ENCODE data around the gene MYLK2. TPM values are rescaled to one million over a fixed set of nuclear protein-coding genes. Genes with fewer than 3 reads are reported as not detected.

Gene MYLK2
- total and polyA plus RNA-seq, 10 of the 15 experiments (the other 5 are each of a cell fraction or from before 2014, with no cell fraction given) = 0.04 to 0.67 (median 0.18) TPM; not detected in 1

DNA sequence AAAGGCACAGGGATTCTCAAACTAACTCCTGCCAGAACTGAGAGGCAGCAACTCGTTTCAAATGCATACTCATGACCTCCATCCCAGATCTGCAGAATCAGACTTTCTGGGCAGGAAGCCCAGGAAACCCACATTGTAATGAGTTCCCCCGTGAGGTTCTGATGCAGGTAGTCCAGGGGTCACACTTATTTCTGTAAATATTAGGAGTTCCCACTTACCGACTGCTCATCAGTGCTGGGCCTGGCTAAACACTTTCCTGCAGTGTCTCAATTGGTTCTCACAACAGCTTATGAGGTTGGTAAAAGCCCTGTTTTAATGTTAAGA lies 39.6 kb downstream of the MYLK2 start:
- H3K9me3 ChIP-seq (replicated peaks; ENCODE audit: control insufficient read depth, insufficient read depth, low read length) = no peaks in the 10 kb centered on the region
- TF ChIP-seq HDAC2 (IDR thresholded peaks at IDR 0.05) = no peak
- no TSS peak for BruUV-seq (replicated peaks)
- no peak overlapping the region for H3K9ac ChIP-seq (ENCODE audit: control insufficient read depth, insufficient read depth, low read length)
- FAIRE-seq = no peak
- WGBS (ENCODE audit: insufficient coverage, insufficient replicate concordance, low lambda C conversion rate, missing lambda C conversion rate) = 23% methylated on average over 3 of the region's 3 CpGs
- peaks cover 0 to 9% of the 10 kb centered on the region in 2 experiments; a peak in 1 of 4 replicates for H3K27me3 ChIP-seq (replicated peaks in 1 of 2; ENCODE audit: control insufficient read depth in 2 of 2, insufficient read depth in 2 of 2, low read length in 1 of 2)
- 0 out of 2 replicates have a peak overlapping the region, but pooled peaks have one; percentile 10 for H3K4me2 ChIP-seq (ENCODE audit: control insufficient read depth, insufficient read depth)
- ChIA-PET POLR2A (interaction anchor here (0.6 to 0.7 kb wide), 2 partner anchors 9 to 235 kb away, joined by 4 to 5 read pairs; no protein-coding TSS in a partner anchor), CTCF (interaction anchor here (1.0 to 13.1 kb wide), 6 partner anchors 9 to 196 kb away, joined by 3 to 307 read pairs (median 3); partner anchors contain the start of gene PDRG1), SMC1A (ENCODE audit: uncharacterized antibody, unreplicated experiment) (interaction anchor here (0.6 to 3.0 kb wide), 6 partner anchors 10 to 427 kb away, joined by 3 to 27 read pairs (median 4); partner anchors contain the start of gene PDRG1), RAD21 (ENCODE audit: unreplicated experiment) (interaction anchor here (1.0 to 1.2 kb wide), 3 partner anchors 10 to 93 kb away, joined by 3 to 15 read pairs (median 6); partner anchors contain the start of gene PDRG1)
- DNase-seq (ENCODE audit: low read depth, low spot score) = no peak
- H3K4me3 ChIP-seq = no peak overlapping the region
- peaks cover 10% of the 10 kb centered on the region for H3K4me1 ChIP-seq (ENCODE audit: control insufficient read depth, insufficient read depth, low read length)
- H4K20me1 ChIP-seq (ENCODE audit: control insufficient read depth, insufficient read depth) = no peaks in the 10 kb centered on the region
- H2AFZ ChIP-seq (ENCODE audit: control insufficient read depth, low read depth, low read length) = no peak overlapping the region
- H3K36me3 ChIP-seq (ENCODE audit: control insufficient read depth in 2 of 2, insufficient read depth in 2 of 2, low read length in 1 of 2) = no peaks in the 10 kb centered on the region
- intact Hi-C loops (cut with micrococcal nuclease; ENCODE audit: unreplicated experiment) = no loop called here
- no peak overlapping the region for H3K27ac ChIP-seq (ENCODE audit: control insufficient read depth, insufficient read depth)
- ATAC-seq = no peak
- in situ Hi-C loops (cut with MboI) = loop anchor here (5.0 to 10.0 kb wide), 2 partner anchors 94 to 236 kb away; partner anchors contain the start of gene PDRG1
- no peaks in the 10 kb centered on the region for H3K79me2 ChIP-seq (ENCODE audit: control insufficient read depth, insufficient read depth, low read length)

DNA sequence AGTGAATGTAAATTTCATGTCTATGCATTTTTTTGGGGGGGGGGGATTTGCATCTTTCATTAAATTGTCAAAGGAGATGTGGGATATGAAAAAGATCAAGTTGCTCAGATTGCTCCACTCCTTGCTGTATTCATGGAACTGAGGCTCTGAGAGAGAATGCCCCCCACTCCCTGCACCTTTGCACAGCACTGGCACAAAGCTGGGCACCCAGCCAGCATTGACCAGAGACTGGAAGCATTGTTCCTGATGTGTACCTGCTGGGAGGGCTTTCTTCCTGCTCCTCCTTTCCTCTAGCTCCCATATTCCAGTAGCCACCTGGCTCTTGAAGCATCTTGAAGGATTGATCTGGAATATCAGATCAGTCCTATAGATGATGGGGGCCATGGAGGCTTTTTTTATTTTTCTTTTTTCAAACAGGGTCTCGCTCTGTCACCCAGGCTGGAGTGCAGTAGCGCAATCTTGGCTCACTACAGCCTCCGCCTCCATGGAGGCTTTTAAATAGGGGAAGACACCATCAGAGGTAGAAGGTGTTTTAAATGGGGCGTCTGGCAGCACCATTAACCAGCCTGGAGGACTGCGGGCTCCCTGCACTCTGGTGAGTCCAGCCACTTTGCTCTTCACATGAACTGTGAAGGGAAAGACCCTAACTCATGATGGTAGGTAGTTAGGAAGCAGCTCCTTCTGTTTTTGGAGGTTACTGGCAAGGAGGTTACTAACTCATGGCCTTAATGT lies 40.3 kb downstream of the MYLK2 start:
- Histone ChIP-seq H3K9me3 (replicated peaks; ENCODE audit: control insufficient read depth, insufficient read depth, low read length) (no peaks in the 10 kb centered on the region), H2AFZ (ENCODE audit: control insufficient read depth, low read depth, low read length) (no peak overlapping the region), H3K27me3 (replicated peaks in 1 of 2; ENCODE audit: control insufficient read depth in 2 of 2, insufficient read depth in 2 of 2, low read length in 1 of 2) (peaks cover 0 to 9% of the 10 kb centered on the region in 2 experiments; a peak in 1 of 4 replicates), H3K4me1 (ENCODE audit: control insufficient read depth, insufficient read depth, low read length) (peaks cover 10% of the 10 kb centered on the region), H3K9ac (ENCODE audit: control insufficient read depth, insufficient read depth, low read length) (no peak overlapping the region), H3K4me3 (no peak overlapping the region), H3K27ac (ENCODE audit: control insufficient read depth, insufficient read depth) (no peak overlapping the region), H3K36me3 (ENCODE audit: control insufficient read depth in 2 of 2, insufficient read depth in 2 of 2, low read length in 1 of 2) (no peaks in the 10 kb centered on the region), H3K79me2 (ENCODE audit: control insufficient read depth, insufficient read depth, low read length) (no peaks in the 10 kb centered on the region), H4K20me1 (ENCODE audit: control insufficient read depth, insufficient read depth) (no peaks in the 10 kb centered on the region), H3K4me2 (ENCODE audit: control insufficient read depth, insufficient read depth) (no peak overlapping the region)
- ATAC-seq (no peak), DNase-seq (ENCODE audit: low read depth, low spot score) (no peak), FAIRE-seq (no peak)
- intact Hi-C loops (cut with micrococcal nuclease; ENCODE audit: unreplicated experiment) = no loop called here
- BruUV-seq (replicated peaks) = no TSS peak
- WGBS (ENCODE audit: insufficient coverage, insufficient replicate concordance, low lambda C conversion rate, missing lambda C conversion rate) = 62% methylated on average over 5 of the region's 5 CpGs
- in situ Hi-C loops (cut with MboI) = loop anchor here (5.0 to 10.0 kb wide), 2 partner anchors 93 to 235 kb away; partner anchors contain the start of gene PDRG1
- ChIA-PET SMC1A (ENCODE audit: uncharacterized antibody, unreplicated experiment) (interaction anchor here (0.6 to 3.0 kb wide), 7 partner anchors 9 to 426 kb away, joined by 3 to 27 read pairs (median 6); partner anchors contain the start of gene PDRG1), RAD21 (ENCODE audit: unreplicated experiment) (interaction anchor here (1.0 to 1.5 kb wide), 5 partner anchors 9 to 93 kb away, joined by 3 to 15 read pairs (median 6); partner anchors contain the start of gene PDRG1), POLR2A (interaction anchor here (0.6 to 1.4 kb wide), 4 partner anchors 8 to 234 kb away, joined by 3 to 6 read pairs (median 4); partner anchors contain the start of genes DUSP15, PDRG1 and TTLL9), CTCF (interaction anchor here (0.6 to 13.1 kb wide), 12 partner anchors 8 to 197 kb away, joined by 3 to 307 read pairs (median 3); partner anchors contain the start of gene PDRG1)
- TF ChIP-seq ASH2L (IDR thresholded peaks at IDR 0.05; ENCODE audit: borderline replicate concordance, low read depth) (no peak), ATF7 (IDR thresholded peaks at IDR 0.05; ENCODE audit: low read depth) (no peak), NR2C1 (IDR thresholded peaks at IDR 0.05) (no peak), EP300 (IDR thresholded peaks at IDR 0.05; ENCODE audit: borderline replicate concordance in 1 of 2, control insufficient read depth in 1 of 2, low read depth in 2 of 2, low read length in 2 of 2) (no peak), HDAC2 (IDR thresholded peaks at IDR 0.05) (no peak), CHD4 (IDR thresholded peaks at IDR 0.05) (no peak), SIX5 (IDR thresholded peaks at IDR 0.05; ENCODE audit: low read depth, low read length, severe bottlenecking) (no peak), FOS (IDR thresholded peaks at IDR 0.05; ENCODE audit: borderline replicate concordance, extremely low read depth, insufficient read length) (no peak), RB1 (IDR thresholded peaks at IDR 0.05; ENCODE audit: borderline replicate concordance) (no peak), MEF2A (IDR thresholded peaks at IDR 0.05; ENCODE audit: insufficient read depth, low read depth, low read length) (no peak), ZNF274 (IDR thresholded peaks at IDR 0.05; ENCODE audit: insufficient read depth, insufficient read length) (no peak), RELA (IDR thresholded peaks at IDR 0.05; ENCODE audit: borderline replicate concordance, partially characterized antibody) (no peak)
- TF ChIP-seq, protein P1, sequence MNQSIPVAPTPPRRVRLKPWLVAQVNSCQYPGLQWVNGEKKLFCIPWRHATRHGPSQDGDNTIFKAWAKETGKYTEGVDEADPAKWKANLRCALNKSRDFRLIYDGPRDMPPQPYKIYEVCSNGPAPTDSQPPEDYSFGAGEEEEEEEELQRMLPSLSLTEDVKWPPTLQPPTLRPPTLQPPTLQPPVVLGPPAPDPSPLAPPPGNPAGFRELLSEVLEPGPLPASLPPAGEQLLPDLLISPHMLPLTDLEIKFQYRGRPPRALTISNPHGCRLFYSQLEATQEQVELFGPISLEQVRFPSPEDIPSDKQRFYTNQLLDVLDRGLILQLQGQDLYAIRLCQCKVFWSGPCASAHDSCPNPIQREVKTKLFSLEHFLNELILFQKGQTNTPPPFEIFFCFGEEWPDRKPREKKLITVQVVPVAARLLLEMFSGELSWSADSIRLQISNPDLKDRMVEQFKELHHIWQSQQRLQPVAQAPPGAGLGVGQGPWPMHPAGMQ (IDR thresholded peaks at IDR 0.05; ENCODE audit: borderline replicate concordance) = no peak
- TF ChIP-seq, protein P2, sequence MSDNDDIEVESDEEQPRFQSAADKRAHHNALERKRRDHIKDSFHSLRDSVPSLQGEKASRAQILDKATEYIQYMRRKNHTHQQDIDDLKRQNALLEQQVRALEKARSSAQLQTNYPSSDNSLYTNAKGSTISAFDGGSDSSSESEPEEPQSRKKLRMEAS (IDR thresholded peaks at IDR 0.05; ENCODE audit: low read depth, low read length) = no peak

Measured in GM12878 (cell line).